CD14-positive monocyte (primary cell): ENCODE measurements around the gene MYCBP2. TPM values are rescaled to one million over a fixed set of nuclear protein-coding genes. Genes with fewer than 3 reads are reported as not detected.

Experiments
- DNase-seq, 3 donors: peaks; one replicate each; pipeline ENCODE4 v3.0.0-alpha.2; 2011 to 2022
- H2AFZ ChIP-seq: 2 replicates; pipeline ENCODE4 v1.6.0; 2012; ENCODE audit warnings: mild to moderate bottlenecking, low read depth, low read length, inconsistent platforms; ENCODE audit not compliant: insufficient read depth, poor library complexity, severe bottlenecking
- H3K27ac ChIP-seq, 2 donors: 1 replicate in 1 of 2; 2 replicates in 1 of 2; pipeline ENCODE4 v1.5.1; 2012 to 2013; ENCODE audit warnings: low read length in 2 of 2, control low read depth in 1 of 2, inconsistent platforms in 1 of 2, low read depth in 1 of 2, mild to moderate bottlenecking in 1 of 2
- H3K27me3 ChIP-seq, 2 donors: one replicate each; pipeline versions ENCODE4 v1.6.0 to v1.6.1; 2011 to 2013; ENCODE audit warnings: low read length in 2 of 2; ENCODE audit not compliant: control insufficient read depth in 2 of 2, insufficient read depth in 2 of 2
- H3K36me3 ChIP-seq, 2 donors: replicated peaks in 1 of 2; 1 replicate in 1 of 2; 2 replicates in 1 of 2; pipeline versions ENCODE4 v1.5.1 to v1.6.1; 2012 to 2013; ENCODE audit warnings: low read length in 2 of 2, control low read depth in 1 of 2, inconsistent platforms in 1 of 2, mild to moderate bottlenecking in 1 of 2; ENCODE audit not compliant: insufficient read depth in 2 of 2, control insufficient read depth in 1 of 2
- H3K4me1 ChIP-seq, 2 donors: 1 replicate in 1 of 2; 2 replicates in 1 of 2; pipeline versions ENCODE4 v1.5.1 to v1.6.1; 2012 to 2013; ENCODE audit warnings: low read length in 2 of 2, control low read depth in 1 of 2, inconsistent platforms in 1 of 2, mild to moderate bottlenecking in 1 of 2, moderate library complexity in 1 of 2; ENCODE audit not compliant: insufficient read depth in 2 of 2, control insufficient read depth in 1 of 2
- H3K4me2 ChIP-seq: replicated peaks from 2 replicates; pipeline ENCODE3; 2012; ENCODE audit warnings: low read length, moderate library complexity, mild to moderate bottlenecking; ENCODE audit not compliant: poor library complexity, severe bottlenecking; ENCODE audit errors: extremely low read depth
- H3K4me3 ChIP-seq, 3 experiments: fragments of 200-600 bp in 1 of 3; sonication (generic) in 1 of 3; replicated peaks in 1 of 3; 1 replicate in 2 of 3; 2 replicates in 1 of 3; pipeline ENCODE4 v1.5.1; 2011 to 2013; ENCODE audit warnings: low read length in 3 of 3, mild to moderate bottlenecking in 3 of 3, control low read depth in 2 of 3, low read depth in 2 of 3, inconsistent platforms in 1 of 3, moderate library complexity in 1 of 3
- H3K79me2 ChIP-seq: 2 replicates; pipeline ENCODE4 v1.6.0; 2012; ENCODE audit warnings: mild to moderate bottlenecking, control low read depth, inconsistent platforms, low read length, moderate library complexity; ENCODE audit not compliant: insufficient read depth
- H3K9ac ChIP-seq: 2 replicates; pipeline ENCODE4 v1.6.0; 2017; ENCODE audit warnings: low read length, mild to moderate bottlenecking; ENCODE audit not compliant: insufficient read depth, poor library complexity, severe bottlenecking
- H3K9me3 ChIP-seq, 2 donors: replicated peaks in 1 of 2; 1 replicate in 1 of 2; 2 replicates in 1 of 2; pipeline versions ENCODE4 v1.5.1 to v1.6.1; 2012 to 2013; ENCODE audit warnings: low read length in 2 of 2, control low read depth in 1 of 2; ENCODE audit not compliant: control insufficient read depth in 1 of 2, insufficient read depth in 1 of 2
- H4K20me1 ChIP-seq: 2 replicates; pipeline ENCODE4 v1.6.0; 2012; ENCODE audit warnings: mild to moderate bottlenecking, low read length, control low read depth, moderate library complexity; ENCODE audit not compliant: insufficient read depth
- H3K27ac Mint-ChIP-seq, 7 donors: one replicate each; pipeline ENCODE4 v1.8.0; 2020; ENCODE audit warnings: mild to moderate bottlenecking in 7 of 7, mixed read lengths in 7 of 7, moderate library complexity in 6 of 7, inconsistent platforms in 2 of 7
- H3K27me3 Mint-ChIP-seq, 3 donors: one replicate each; pipeline ENCODE4 v1.8.0; 2021 to 2022; ENCODE audit warnings: low read depth in 3 of 3, mild to moderate bottlenecking in 3 of 3, mixed read lengths in 3 of 3, moderate library complexity in 3 of 3, inconsistent platforms in 1 of 3
- H3K36me3 Mint-ChIP-seq, 2 donors: one replicate each; pipeline ENCODE4 v1.8.0; 2020; ENCODE audit warnings: mixed read lengths in 2 of 2, inconsistent platforms in 1 of 2, mild to moderate bottlenecking in 1 of 2
- H3K4me1 Mint-ChIP-seq: one replicate; pipeline ENCODE4 v1.8.0; 2020; ENCODE audit warnings: mild to moderate bottlenecking, mixed read lengths
- H3K4me3 Mint-ChIP-seq, 2 donors: one replicate each; pipeline ENCODE4 v1.8.0; 2020; ENCODE audit warnings: mild to moderate bottlenecking in 2 of 2, mixed read lengths in 2 of 2, moderate library complexity in 1 of 2
- H3K9me3 Mint-ChIP-seq, 7 donors: one replicate each; pipeline ENCODE4 v1.8.0; 2020 to 2022; ENCODE audit warnings: mixed read lengths in 7 of 7, mild to moderate bottlenecking in 6 of 7, moderate library complexity in 6 of 7, inconsistent platforms in 2 of 7
- CTCF ChIP-seq: fragments of 200-600 bp; IDR thresholded peaks from one replicate; pipeline ENCODE4 v1.8.0; 2022; ENCODE audit warnings: antibody characterized with exemption, mild to moderate bottlenecking
- WGBS: methylation state at CpG from one replicate; pipeline ENCODE4 v1.1.5; 2013; ENCODE audit warnings: missing lambda C conversion rate; ENCODE audit not compliant: insufficient coverage; 5-methylcytosine and 5-hydroxymethylcytosine counted together
- intact Hi-C, 2 donors: fragments of 100-400 bp; cut with micrococcal nuclease; formaldehyde crosslinking; loops; one replicate each; pipeline versions ENCODE4 v1.15.0 to v1.15.1; 2023
- polyA plus RNA-seq, 3 donors: library from polyadenylated mRNA; depleted of rRNA in 1 of 3; unstranded in 2 of 3; stranded (reverse) in 1 of 3; fragments of 300-500 nt in 2 of 3; fragments of >200 nt in 1 of 3; fragmentation: Illumina TruSeq in 2 of 3; gene quantifications; 1 replicate in 2 of 3; 2 replicates in 1 of 3; pipeline ENCODE4 v1.2.3, GENCODE V29; 2012 to 2021

The MYCBP2 gene
- polyA plus RNA-seq, 3 donors = 7.6 to 51.5 (median 14.4) TPM

GRCh38 chr13:77029436-77029835 is 297.5 kb downstream of the MYCBP2 start:
- Histone ChIP-seq H3K36me3 (no peaks in the 10 kb centered on the region), H3K4me2 (no peak overlapping the region), H3K27me3 (no peaks in the 10 kb centered on the region), H3K27ac (no peak overlapping the region), H4K20me1 (peaks cover 19% of the 10 kb centered on the region), H3K9me3 (peaks cover 0 to 2% of the 10 kb centered on the region in 2 donors), H3K79me2 (peaks cover 27% of the 10 kb centered on the region), H3K4me3 (no peak overlapping the region), H3K4me1 (peaks cover 12 to 24% of the 10 kb centered on the region in 2 donors), H3K9ac (no peak overlapping the region), H2AFZ (no peak overlapping the region)
- H3K36me3 Mint-ChIP-seq = peaks cover 2 to 3% of the 10 kb centered on the region in 2 donors
- no peak for DNase-seq
- WGBS = no CpG with 5 or more reads among the region's 1 CpG
- TF ChIP-seq CTCF = no peak
- H3K9me3 Mint-ChIP-seq = peaks cover 0 to 6% (median 3%) of the 10 kb centered on the region in 7 donors
- no peak overlapping the region for H3K27ac Mint-ChIP-seq
- H3K4me1 Mint-ChIP-seq = peaks cover 29% of the 10 kb centered on the region
- no peak overlapping the region for H3K4me3 Mint-ChIP-seq
- intact Hi-C loops = no loop called here
- peaks cover 2 to 7% (median 5%) of the 10 kb centered on the region in 3 donors for H3K27me3 Mint-ChIP-seq

- no peak for TF ChIP-seq CTCF
- Mint-ChIP-seq H3K4me1 (peaks cover 39% of the 10 kb centered on the region), H3K36me3 (peaks cover 2 to 8% of the 10 kb centered on the region in 2 donors), H3K27ac (no peak overlapping the region), H3K4me3 (peak overlapping the region in 1 of 2 donors; percentile 3), H3K27me3 (peaks cover 2 to 7% (median 5%) of the 10 kb centered on the region in 3 donors), H3K9me3 (peaks cover 0 to 6% (median 3%) of the 10 kb centered on the region in 7 donors)
- Histone ChIP-seq H3K79me2 (peaks cover 40% of the 10 kb centered on the region), H3K4me1 (peaks cover 13 to 37% of the 10 kb centered on the region in 2 donors), H3K9me3 (peaks cover 0 to 2% of the 10 kb centered on the region in 2 donors), H3K4me2 (no peak overlapping the region), H3K27ac (no peak overlapping the region), H3K36me3 (peaks cover 0 to 7% of the 10 kb centered on the region in 2 donors), H3K9ac (no peak overlapping the region), H3K27me3 (no peaks in the 10 kb centered on the region), H2AFZ (peak overlapping the region; percentile 96), H3K4me3 (no peak overlapping the region), H4K20me1 (peaks cover 31% of the 10 kb centered on the region)
- intact Hi-C loops = no loop called here
- DNase-seq = no peak
- WGBS = 96% methylated on average over 4 of the region's 5 CpGs
Observed at GRCh38 chr13:77028202-77028601, 298.7 kb downstream of the MYCBP2 start.
